22Rv1 (cell line): Measurements from ENCODE around the gene RIC1.

Source experiments
- H3K27ac ChIP-seq: fragments of 450-650 bp; 2 replicates; pipeline ENCODE4 v1.5.1; 2017
- ZFX ChIP-seq: fragments of 450-650 bp; IDR thresholded peaks from 2 replicates; pipeline ENCODE4 v1.6.1; 2017; ENCODE audit warnings: antibody characterized with exemption, borderline replicate concordance
- TF ChIP-seq, protein P1 (sequence below): fragments of 450-650 bp; IDR thresholded peaks from 2 replicates; pipeline ENCODE4 v1.5.1; 2017; ENCODE audit warnings: mild to moderate bottlenecking

Gene RIC1

DNA sequence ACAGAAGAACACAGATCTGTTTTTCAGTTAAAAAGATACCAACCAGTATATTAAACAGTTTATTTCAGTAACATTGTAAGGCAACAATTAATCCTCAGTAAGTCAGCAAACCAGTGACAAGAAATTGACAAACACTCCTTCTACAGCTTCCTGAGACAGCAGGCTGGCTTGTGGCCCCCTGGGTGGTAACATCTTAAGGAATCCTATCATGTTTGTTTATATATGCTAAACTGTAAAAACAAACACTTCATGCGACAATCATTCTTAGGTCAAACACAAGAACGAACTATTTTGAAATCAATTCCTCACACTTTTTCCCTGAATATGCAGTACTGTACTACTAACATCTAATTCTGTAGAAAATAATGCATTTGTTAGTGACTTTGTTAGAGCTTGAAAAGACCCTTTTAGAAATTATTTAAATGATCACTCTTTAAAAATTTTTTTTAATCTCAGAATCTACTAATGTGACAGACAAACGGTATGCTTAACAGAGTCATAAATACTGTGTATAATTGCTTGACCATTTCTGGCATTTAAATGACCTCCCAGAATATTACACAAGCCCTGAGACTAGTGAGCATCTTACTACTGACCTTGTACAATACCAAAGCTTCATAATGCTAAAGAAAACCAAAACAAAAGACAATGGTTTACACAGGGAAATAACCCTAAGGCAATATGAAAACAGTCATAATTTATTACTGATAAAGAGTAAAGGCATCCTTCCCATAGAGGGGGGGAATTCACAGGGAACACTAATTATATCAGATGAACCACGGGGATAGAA, 155.8 kb downstream of the RIC1 start:
- no peak overlapping the region for H3K27ac ChIP-seq
- TF ChIP-seq ZFX: no peak
- TF ChIP-seq, protein P1, sequence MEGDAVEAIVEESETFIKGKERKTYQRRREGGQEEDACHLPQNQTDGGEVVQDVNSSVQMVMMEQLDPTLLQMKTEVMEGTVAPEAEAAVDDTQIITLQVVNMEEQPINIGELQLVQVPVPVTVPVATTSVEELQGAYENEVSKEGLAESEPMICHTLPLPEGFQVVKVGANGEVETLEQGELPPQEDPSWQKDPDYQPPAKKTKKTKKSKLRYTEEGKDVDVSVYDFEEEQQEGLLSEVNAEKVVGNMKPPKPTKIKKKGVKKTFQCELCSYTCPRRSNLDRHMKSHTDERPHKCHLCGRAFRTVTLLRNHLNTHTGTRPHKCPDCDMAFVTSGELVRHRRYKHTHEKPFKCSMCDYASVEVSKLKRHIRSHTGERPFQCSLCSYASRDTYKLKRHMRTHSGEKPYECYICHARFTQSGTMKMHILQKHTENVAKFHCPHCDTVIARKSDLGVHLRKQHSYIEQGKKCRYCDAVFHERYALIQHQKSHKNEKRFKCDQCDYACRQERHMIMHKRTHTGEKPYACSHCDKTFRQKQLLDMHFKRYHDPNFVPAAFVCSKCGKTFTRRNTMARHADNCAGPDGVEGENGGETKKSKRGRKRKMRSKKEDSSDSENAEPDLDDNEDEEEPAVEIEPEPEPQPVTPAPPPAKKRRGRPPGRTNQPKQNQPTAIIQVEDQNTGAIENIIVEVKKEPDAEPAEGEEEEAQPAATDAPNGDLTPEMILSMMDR: no peak

DNA sequence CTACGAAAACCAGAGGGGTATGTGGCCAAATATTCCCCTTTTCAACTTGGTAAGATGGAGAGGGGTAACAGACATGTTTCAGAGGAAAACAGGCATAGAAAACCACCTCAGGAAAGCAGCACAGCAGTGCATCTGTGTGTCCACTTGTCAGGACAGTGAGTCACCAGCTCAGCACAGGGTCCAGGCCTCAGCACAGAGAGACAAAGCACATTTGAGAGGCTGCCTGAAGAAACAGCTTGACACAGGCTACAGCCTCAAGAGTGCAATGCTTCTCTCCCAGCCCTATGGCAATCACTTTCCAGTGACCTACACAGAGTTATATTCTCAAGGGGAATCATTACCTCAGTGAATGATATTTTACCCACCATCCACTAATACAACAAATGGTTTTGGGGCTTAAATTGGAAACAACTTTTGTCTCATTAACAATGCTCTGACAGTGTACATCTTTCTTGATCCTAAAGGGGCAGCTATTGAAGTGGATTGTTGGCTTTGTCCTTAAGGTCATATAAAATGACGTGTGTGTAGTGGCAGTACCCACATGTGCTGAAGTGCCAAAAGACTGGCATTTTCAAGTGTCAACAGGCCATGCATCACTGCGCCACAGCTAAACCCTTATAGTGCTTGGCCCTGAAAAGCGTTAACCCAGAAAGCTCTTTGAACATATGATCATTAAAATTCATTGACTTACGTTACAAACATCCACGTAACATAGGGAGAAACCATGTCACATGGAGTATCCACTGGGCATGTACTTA, 157.6 kb downstream of the RIC1 start:
- H3K27ac ChIP-seq: no peak overlapping the region
- TF ChIP-seq ZFX: no peak
- TF ChIP-seq, protein P1: no peak

DNA sequence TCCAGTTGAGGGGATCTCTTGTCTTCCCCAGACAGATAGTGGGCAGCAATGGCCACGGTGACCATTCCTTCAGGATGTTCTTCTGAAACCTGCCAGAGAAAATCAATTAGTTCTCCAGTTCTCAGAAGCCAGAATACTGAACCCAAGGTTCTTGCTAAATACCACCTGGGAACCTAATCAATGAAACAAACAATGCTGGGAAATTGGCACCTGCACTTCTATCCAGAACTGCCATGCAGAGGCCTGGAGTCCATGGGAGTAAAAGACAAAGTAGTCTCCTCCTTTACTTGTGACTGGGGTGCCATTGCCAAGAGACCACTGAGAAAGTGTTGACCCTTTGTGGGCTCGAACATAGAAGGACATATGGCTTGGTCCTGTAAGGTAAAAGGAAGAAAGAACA, 158.3 kb downstream of the RIC1 start:
- no peak overlapping the region for H3K27ac ChIP-seq

DNA sequence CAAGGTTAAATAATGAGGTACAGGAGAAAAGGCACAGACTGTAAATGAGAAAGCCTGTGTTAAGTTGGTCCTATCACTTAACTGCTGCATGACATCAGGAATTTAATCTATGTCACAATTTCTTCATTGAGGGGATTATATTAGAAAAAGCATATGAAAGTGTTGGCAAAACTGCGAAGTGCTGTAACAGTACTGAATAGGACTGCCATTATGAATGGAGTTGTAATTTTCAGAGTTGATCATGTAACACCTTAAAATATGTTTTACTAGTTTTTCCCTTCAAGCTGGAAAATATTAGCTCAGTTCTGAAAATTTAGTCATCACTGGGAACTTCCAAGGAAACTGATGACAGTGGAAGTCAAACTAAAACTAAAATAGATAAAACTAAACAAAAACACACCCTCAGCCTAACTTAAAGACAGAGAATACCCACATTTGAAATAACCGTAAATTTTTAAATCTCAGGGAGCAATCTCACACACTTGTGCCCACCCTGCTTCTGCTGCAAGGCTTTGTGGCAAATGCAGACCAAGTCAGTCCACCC, 158.9 kb downstream of the RIC1 start:
- no peak overlapping the region for H3K27ac ChIP-seq
- TF ChIP-seq, protein P1: no peak
- no peak for TF ChIP-seq ZFX

More for the DNA sequence above, 158.3 kb downstream of the RIC1 start:
- TF ChIP-seq, protein P1: no peak
- TF ChIP-seq ZFX: no peak

DNA sequence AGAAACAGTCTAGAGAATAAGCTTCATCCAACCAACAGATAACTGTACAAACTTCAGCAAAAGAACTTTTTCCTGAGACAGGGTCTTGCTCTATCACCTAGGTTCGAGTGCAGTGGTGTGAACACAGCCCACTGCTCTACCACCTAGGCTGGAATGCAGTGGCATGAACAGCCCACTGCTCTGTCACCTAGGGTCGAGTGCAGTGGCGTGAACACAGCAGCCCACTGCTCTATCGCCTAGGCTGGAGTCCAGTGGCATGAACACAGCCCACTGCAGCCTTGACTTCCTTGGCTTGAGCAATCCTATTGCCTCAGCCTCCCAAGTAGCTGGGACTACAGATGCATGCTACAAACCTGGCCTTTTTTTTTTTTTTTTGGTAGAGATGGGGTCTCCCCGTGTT, 160.6 kb downstream of the RIC1 start:
- no peak overlapping the region for H3K27ac ChIP-seq
- TF ChIP-seq, protein P1: no peak
- no peak for TF ChIP-seq ZFX

DNA sequence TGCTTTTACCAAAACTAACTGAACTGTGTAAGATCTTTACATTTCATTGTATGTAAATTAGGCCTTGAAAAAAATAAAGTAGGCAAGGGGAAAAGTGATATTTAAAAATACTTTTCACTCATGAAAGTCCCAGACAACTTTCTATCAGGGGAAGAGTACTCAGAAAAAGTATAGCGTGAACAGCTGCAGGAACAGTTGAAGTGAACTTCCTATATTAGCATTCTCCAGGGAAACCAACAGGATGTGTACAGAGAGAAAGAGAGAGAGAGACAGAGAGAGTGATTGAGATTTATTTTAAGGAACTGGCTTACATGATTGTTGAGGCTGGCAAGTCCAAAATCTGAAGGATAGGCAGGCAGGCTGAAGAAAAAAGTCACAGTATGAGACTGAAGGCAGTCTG, 162.0 kb downstream of the RIC1 start:
- TF ChIP-seq ZFX: no peak
- TF ChIP-seq, protein P1: no peak
- no peak overlapping the region for H3K27ac ChIP-seq

DNA sequence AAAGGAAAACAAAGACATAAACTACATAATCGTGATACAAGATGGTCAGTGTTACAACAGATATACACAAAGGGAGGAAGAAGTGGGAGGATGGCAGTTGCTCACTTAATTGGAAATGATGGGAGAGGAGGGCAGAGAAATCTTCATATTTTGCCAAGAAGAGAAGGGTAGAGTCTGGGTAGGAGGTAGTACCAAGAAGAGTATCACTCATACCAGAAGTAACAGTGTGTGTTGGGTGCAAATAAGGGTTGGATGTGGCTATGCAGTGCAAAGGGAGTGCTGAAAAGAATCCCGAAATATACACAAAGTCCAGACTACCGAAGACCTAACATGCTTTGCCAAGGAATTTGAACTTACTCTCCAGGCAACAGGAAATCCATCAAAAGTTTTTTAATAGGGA, 163.0 kb downstream of the RIC1 start:
- TF ChIP-seq, protein P1: no peak
- TF ChIP-seq ZFX: no peak
- H3K27ac ChIP-seq: no peak overlapping the region
